Measurements from ENCODE around the gene MMP1. TPM values are rescaled to one million over a fixed set of nuclear protein-coding genes. Genes with fewer than 3 reads are reported as not detected.

Gene MMP1
- total RNA-seq, 1 experiment from 2014 or later, result not detected

DNA sequence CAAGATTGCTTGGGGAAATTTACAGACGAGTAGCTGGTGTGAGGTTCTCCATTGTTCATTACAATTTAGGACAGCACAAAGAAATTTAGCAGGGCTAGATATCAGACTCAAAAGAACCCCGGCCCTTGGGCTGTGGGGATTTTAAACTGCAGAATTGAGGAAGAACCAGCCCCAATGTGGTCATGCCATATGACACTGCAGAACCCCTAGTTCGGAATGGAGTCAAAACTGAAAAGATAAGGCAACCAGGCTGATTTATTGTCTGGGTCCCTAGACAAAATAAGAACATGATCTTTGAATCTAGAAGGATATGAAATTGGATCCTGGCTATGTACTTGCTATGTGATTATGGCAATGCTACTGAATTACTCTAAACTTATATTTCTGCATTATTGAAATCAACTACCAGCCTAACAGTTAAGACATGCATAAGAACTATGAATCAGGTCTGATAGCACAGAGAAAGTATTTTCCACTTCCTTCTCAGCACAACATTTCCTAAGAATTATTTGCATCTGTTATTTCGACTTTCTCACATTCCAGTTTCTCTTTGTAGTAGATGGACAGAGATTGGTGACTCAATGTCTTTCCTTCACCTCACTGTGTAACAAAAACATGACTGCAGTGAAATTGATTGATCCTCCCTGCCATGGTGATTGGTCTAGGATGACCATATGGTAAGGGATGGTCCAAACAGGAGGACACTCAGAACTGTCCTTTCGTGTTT lies 32.2 kb upstream of the MMP1 start:
- Histone ChIP-seq H3K9me3 (ENCODE audit: control insufficient read depth in 1 of 2, insufficient read depth in 1 of 2, low read depth in 1 of 2, low read length in 2 of 2) (no peaks in the 10 kb centered on the region), H3K9me2 (ENCODE audit: insufficient read depth) (no peaks in the 10 kb centered on the region), H2AFZ (ENCODE audit: low read depth, low read length, poor library complexity, severe bottlenecking) (no peak overlapping the region), H3K4me1 (ENCODE audit: control insufficient read depth in 1 of 2, insufficient read depth in 2 of 2, low read length in 2 of 2) (no peaks in the 10 kb centered on the region), H3K9ac (ENCODE audit: low read length) (no peak overlapping the region), H3K36me3 (ENCODE audit: control insufficient read depth in 1 of 2, insufficient read depth in 2 of 2, low read length in 2 of 2) (no peaks in the 10 kb centered on the region), H3K4me3 (replicated peaks in 1 of 2; ENCODE audit: low read depth in 1 of 2, low read length in 2 of 2) (no peak overlapping the region), H4K20me1 (ENCODE audit: insufficient read depth) (no peaks in the 10 kb centered on the region), H3K27ac (ENCODE audit: low read depth, low read length) (no peak overlapping the region), H3K4me2 (ENCODE audit: low read length) (no peak overlapping the region), H3K79me2 (ENCODE audit: insufficient read depth, low read length) (no peaks in the 10 kb centered on the region), H3K27me3 (ENCODE audit: insufficient read depth, low read length) (no peaks in the 10 kb centered on the region)
- intact Hi-C loops (cut with micrococcal nuclease), result no loop called here
- no peak for TF ChIP-seq EGR1 (IDR thresholded peaks at IDR 0.05; ENCODE audit: low read depth)
- no peak for TF ChIP-seq POLR2A (IDR thresholded peaks at IDR 0.05; ENCODE audit: borderline replicate concordance, extremely low read depth, insufficient read depth, insufficient read length)
- TF ChIP-seq RAD21 (IDR thresholded peaks at IDR 0.05; ENCODE audit: low read depth), result no peak
- no peak for TF ChIP-seq EZH2 (IDR thresholded peaks at IDR 0.05)
- TF ChIP-seq ZFX (IDR thresholded peaks at IDR 0.05), result no peak
- no peak for TF ChIP-seq EZH2phosphoT487 (IDR thresholded peaks at IDR 0.05; ENCODE audit: borderline replicate concordance)
- no peak for TF ChIP-seq JUND (IDR thresholded peaks at IDR 0.05)
- no peak for TF ChIP-seq POLR2AphosphoS5 (IDR thresholded peaks at IDR 0.05; ENCODE audit: low read depth, low read length)
- TF ChIP-seq ZNF274 (IDR thresholded peaks at IDR 0.05; ENCODE audit: low read depth, low read length), result no peak
- TF ChIP-seq SRF (IDR thresholded peaks at IDR 0.05; ENCODE audit: low read depth), result no peak
- TF ChIP-seq YY1 (IDR thresholded peaks at IDR 0.05; ENCODE audit: extremely low read depth, insufficient replicate concordance, low read depth, low read length), result no peak
- RAD21 ChIA-PET (ENCODE audit: low non-redundant PET in 1 of 2, low total read pairs in 2 of 2, uncharacterized antibody in 2 of 2, unreplicated experiment in 2 of 2), result no interaction called here
- DNase-seq (ENCODE audit: low read depth, low spot score), result no peak
- POLR2A ChIA-PET, result no interaction called here
- no peak for ATAC-seq
- no TSS peak for BruUV-seq (replicated peaks)
- CTCF ChIA-PET, result no interaction called here

DNA sequence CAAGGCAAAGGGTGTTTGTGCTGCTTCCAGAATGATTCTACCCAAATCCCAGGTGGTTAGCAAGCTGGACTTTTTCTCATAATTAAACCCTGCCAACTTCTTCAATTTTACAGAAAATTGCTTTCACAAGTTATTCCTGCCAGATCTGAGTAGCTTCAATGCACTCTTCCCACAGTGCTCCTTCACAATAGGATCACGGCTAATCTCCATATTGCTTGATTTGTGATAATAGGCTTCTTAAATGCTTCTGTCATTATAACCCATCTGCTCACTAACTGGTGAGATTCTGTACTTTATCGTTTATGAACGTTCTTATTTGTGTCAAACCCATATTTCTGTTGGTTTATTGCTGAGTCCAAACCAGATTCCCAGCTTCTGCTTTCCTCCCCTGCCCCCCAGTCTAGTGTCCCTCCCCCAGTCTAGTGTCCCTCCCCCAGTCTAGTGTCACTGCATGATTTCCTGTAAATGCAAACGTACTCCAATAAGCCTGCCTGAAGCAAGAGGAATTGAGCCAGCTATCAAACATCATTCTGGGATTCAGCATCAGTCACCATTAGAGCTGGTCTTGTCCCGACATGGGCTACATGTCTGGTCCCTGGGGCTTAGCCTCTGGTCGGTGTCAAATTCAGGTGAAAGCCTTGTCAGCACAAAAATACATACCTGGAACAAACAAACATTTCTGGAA lies 31.5 kb upstream of the MMP1 start:
- no peaks in the 10 kb centered on the region for H3K4me1 ChIP-seq (ENCODE audit: control insufficient read depth in 1 of 2, insufficient read depth in 2 of 2, low read length in 2 of 2)
- ATAC-seq (no peak), DNase-seq (ENCODE audit: low read depth, low spot score) (no peak)
- intact Hi-C loops (cut with micrococcal nuclease), result no loop called here
- no peaks in the 10 kb centered on the region for H3K27me3 ChIP-seq (ENCODE audit: insufficient read depth, low read length)
- no peak overlapping the region for H3K27ac ChIP-seq (ENCODE audit: low read depth, low read length)
- no peaks in the 10 kb centered on the region for H3K9me2 ChIP-seq (ENCODE audit: insufficient read depth)
- H3K4me3 ChIP-seq (replicated peaks in 1 of 2; ENCODE audit: low read depth in 1 of 2, low read length in 2 of 2), result no peak overlapping the region
- ChIA-PET CTCF (no interaction called here), POLR2A (no interaction called here), RAD21 (ENCODE audit: low non-redundant PET in 1 of 2, low total read pairs in 2 of 2, uncharacterized antibody in 2 of 2, unreplicated experiment in 2 of 2) (no interaction called here)
- H2AFZ ChIP-seq (ENCODE audit: low read depth, low read length, poor library complexity, severe bottlenecking), result no peak overlapping the region
- H3K36me3 ChIP-seq (ENCODE audit: control insufficient read depth in 1 of 2, insufficient read depth in 2 of 2, low read length in 2 of 2), result no peaks in the 10 kb centered on the region
- no peaks in the 10 kb centered on the region for H3K79me2 ChIP-seq (ENCODE audit: insufficient read depth, low read length)
- H3K4me2 ChIP-seq (ENCODE audit: low read length), result no peak overlapping the region
- no peak overlapping the region for H3K9ac ChIP-seq (ENCODE audit: low read length)
- no peaks in the 10 kb centered on the region for H3K9me3 ChIP-seq (ENCODE audit: control insufficient read depth in 1 of 2, insufficient read depth in 1 of 2, low read depth in 1 of 2, low read length in 2 of 2)
- BruUV-seq (replicated peaks), result no TSS peak
- no peaks in the 10 kb centered on the region for H4K20me1 ChIP-seq (ENCODE audit: insufficient read depth)
- TF ChIP-seq ELF1 (IDR thresholded peaks at IDR 0.05; ENCODE audit: borderline replicate concordance, low read depth), result no peak
- TF ChIP-seq ZFX (IDR thresholded peaks at IDR 0.05), result no peak
- TF ChIP-seq EGR1 (IDR thresholded peaks at IDR 0.05; ENCODE audit: low read depth), result no peak
- no peak for TF ChIP-seq ATF3 (IDR thresholded peaks at IDR 0.05)
- no peak for TF ChIP-seq POLR2A (IDR thresholded peaks at IDR 0.05; ENCODE audit: borderline replicate concordance, extremely low read depth, insufficient read depth, insufficient read length)
- TF ChIP-seq EZH2phosphoT487 (IDR thresholded peaks at IDR 0.05; ENCODE audit: borderline replicate concordance), result no peak
- TF ChIP-seq, protein P1, sequence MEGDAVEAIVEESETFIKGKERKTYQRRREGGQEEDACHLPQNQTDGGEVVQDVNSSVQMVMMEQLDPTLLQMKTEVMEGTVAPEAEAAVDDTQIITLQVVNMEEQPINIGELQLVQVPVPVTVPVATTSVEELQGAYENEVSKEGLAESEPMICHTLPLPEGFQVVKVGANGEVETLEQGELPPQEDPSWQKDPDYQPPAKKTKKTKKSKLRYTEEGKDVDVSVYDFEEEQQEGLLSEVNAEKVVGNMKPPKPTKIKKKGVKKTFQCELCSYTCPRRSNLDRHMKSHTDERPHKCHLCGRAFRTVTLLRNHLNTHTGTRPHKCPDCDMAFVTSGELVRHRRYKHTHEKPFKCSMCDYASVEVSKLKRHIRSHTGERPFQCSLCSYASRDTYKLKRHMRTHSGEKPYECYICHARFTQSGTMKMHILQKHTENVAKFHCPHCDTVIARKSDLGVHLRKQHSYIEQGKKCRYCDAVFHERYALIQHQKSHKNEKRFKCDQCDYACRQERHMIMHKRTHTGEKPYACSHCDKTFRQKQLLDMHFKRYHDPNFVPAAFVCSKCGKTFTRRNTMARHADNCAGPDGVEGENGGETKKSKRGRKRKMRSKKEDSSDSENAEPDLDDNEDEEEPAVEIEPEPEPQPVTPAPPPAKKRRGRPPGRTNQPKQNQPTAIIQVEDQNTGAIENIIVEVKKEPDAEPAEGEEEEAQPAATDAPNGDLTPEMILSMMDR (IDR thresholded peaks at IDR 0.05 in 2 of 3, conservative IDR thresholded peaks at IDR 0.05 in 1 of 3; ENCODE audit: borderline replicate concordance in 1 of 3, insufficient read depth in 1 of 3, low read depth in 2 of 3, low read length in 2 of 3), result no peak
- TF ChIP-seq YY1 (IDR thresholded peaks at IDR 0.05; ENCODE audit: extremely low read depth, insufficient replicate concordance, low read depth, low read length), result no peak
